ENCODE measurements around the gene CT45A7. TPM values are rescaled to one million over a fixed set of nuclear protein-coding genes. Genes with fewer than 3 reads are reported as not detected.
"Not testable (repeated sequence)": the region's sequence is repeated elsewhere in the genome, so short reads cannot be mapped to it uniquely, and the experiment has no call there.

CT45A7 gene
- under 1 TPM in 1 of 10 donors, not detected in 9; 0.33 TPM for polyA plus RNA-seq (ENCODE audit: insufficient read length in 10 of 10)
- long read RNA-seq, donor 1: 0 reads
- long read RNA-seq, donor 2: 0 reads
- long read RNA-seq, donor 3: 0 reads
- long read RNA-seq, donor 4: 0 reads
- long read RNA-seq, donor 5: 0 reads
- long read RNA-seq, donor 6: 0 reads
- long read RNA-seq, donor 7: 0 reads
- long read RNA-seq, donor 8: 0 reads
- long read RNA-seq, donor 9: 0 reads

GRCh38 chrX:135837180-135837579 is at the start of gene CT45A7:
Gene CT45A7, minus strand, starts transcription at chrX:135837280. Its CDS starts 3,747 bp downstream, at chrX:135833533.
- not testable (repeated sequence) for DNase-seq

GRCh38 chrX:135882741-135883140 is 45.7 kb upstream of the CT45A7 start:
- DNase-seq: not testable (repeated sequence)

GRCh38 chrX:135871712-135872111 is 34.6 kb upstream of the CT45A7 start, which contains the start of gene CT45A9:
Gene CT45A9, minus strand, starts transcription at chrX:135871812. Its CDS starts 3,751 bp downstream, at chrX:135868061.
- DNase-seq: not testable (repeated sequence)

- not testable (repeated sequence) for DNase-seq
These were observed 17.4 kb upstream of the CT45A7 start, which contains the start of gene CT45A8 for GRCh38 chrX:135854438-135854837. Gene CT45A8, minus strand, starts transcription at chrX:135854538. Its CDS starts 3,755 bp downstream, at chrX:135850783.

- DNase-seq: not testable (repeated sequence)
These were observed 17.2 kb downstream of the CT45A7 start, which contains the start of gene CT45A2 for GRCh38 chrX:135819912-135820311. Gene CT45A2, minus strand, starts transcription at chrX:135820012. Its CDS starts 3,747 bp downstream, at chrX:135816265.

- DNase-seq: not testable (repeated sequence)
These were observed 34.4 kb downstream of the CT45A7 start, which contains the start of gene CT45A6 for GRCh38 chrX:135802687-135803086. Gene CT45A6, minus strand, starts transcription at chrX:135802787. Its CDS starts 3,794 bp downstream, at chrX:135798993.

GRCh38 chrX:135785403-135785802 is 51.7 kb downstream of the CT45A7 start, which contains the start of gene CT45A5:
Gene CT45A5, minus strand, starts transcription at chrX:135785503. Its CDS starts 3,774 bp downstream, at chrX:135781729.
- not testable (repeated sequence) for DNase-seq

Other genes starting within 250 kb of the CT45A7 start
- gene CT45A1, start 123.6 kb downstream of the CT45A7 start, polyA plus RNA-seq (ENCODE audit: insufficient read length in 10 of 10): under 1 TPM in 3 of 10 donors, not detected in 7; 0.26 to 0.49 (median 0.46) TPM
- 1 to 10 TPM in 2 of 10 donors, under 1 TPM in 1, not detected in 7; 0.44 to 5.5 (median 1.1) TPM for gene CT45A3, start 69.1 kb downstream of the CT45A7 start, polyA plus RNA-seq (ENCODE audit: insufficient read length in 10 of 10)
- gene CT45A5, start 51.8 kb downstream of the CT45A7 start, polyA plus RNA-seq (ENCODE audit: insufficient read length in 10 of 10): under 1 TPM in 5 of 10 donors, not detected in 5; 0.22 to 0.94 (median 0.30) TPM
- 1 to 10 TPM in 2 of 10 donors, not detected in 8; 1.1 to 1.9 TPM for gene CT45A6, start 34.5 kb downstream of the CT45A7 start, polyA plus RNA-seq (ENCODE audit: insufficient read length in 10 of 10)
- not detected for gene CT45A2, start 17.3 kb downstream of the CT45A7 start, polyA plus RNA-seq (ENCODE audit: insufficient read length in 10 of 10)
- under 1 TPM in 1 of 10 donors, not detected in 9; 0.53 TPM for gene CT45A8, start 17.3 kb upstream of the CT45A7 start, polyA plus RNA-seq (ENCODE audit: insufficient read length in 10 of 10)
- under 1 TPM in 1 of 10 donors, not detected in 9; 0.53 TPM for gene CT45A9, start 34.5 kb upstream of the CT45A7 start, polyA plus RNA-seq (ENCODE audit: insufficient read length in 10 of 10)
- gene CT45A10, start 56.2 kb upstream of the CT45A7 start, polyA plus RNA-seq (ENCODE audit: insufficient read length in 10 of 10): not detected
- gene SAGE1, start 56.4 kb upstream of the CT45A7 start, polyA plus RNA-seq (ENCODE audit: insufficient read length in 10 of 10): under 1 TPM in 1 of 10 donors, not detected in 9; 0.16 TPM
- 10 to 100 TPM; 16.5 to 22.3 (median 20.2) TPM for gene MMGT1, start 136.7 kb upstream of the CT45A7 start, polyA plus RNA-seq (ENCODE audit: insufficient read length in 10 of 10)
- 1 to 10 TPM; 6.9 to 9.4 (median 8.7) TPM for gene SLC9A6, start 148.2 kb upstream of the CT45A7 start, polyA plus RNA-seq (ENCODE audit: insufficient read length in 10 of 10)

Data from muscle of back (tissue), 13 donors.